NCI-H1417 treated with DMSO at 0.1 percent for 48 hours (cell line): ENCODE measurements around the gene NTS.

ENCODE experiments used
- DNase-seq: peaks from one replicate; lab custom pipeline; 2025; lab: John Stamatoyannopoulos, UW

The NTS gene

GRCh38 chr12:85874031-85874461, at the start of gene NTS:
Gene NTS, plus strand, starts transcription at chr12:85874295. Its CDS starts 109 bp downstream, at chr12:85874404.
- DNase-seq, result no peak

DNA sequence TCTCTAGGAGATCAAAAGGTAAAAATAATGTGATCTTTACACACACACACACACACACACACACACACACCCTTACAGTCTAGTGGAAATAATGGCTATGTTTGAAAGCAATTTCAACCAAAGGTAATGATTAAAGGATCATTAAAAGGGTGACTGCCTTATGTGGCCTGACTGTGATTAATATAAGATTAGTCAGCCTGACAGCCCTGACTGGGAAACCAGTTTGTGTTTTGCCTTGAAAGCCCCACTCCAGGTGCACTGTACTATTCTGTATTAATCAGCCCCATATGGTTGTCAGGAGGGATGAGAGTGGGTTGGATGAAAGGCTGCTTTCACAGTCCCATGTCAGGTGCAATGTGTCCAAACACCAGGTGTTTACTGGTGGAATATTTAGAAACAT, 48.3 kb upstream of the NTS start:
- DNase-seq, result peak; percentile 94

DNA sequence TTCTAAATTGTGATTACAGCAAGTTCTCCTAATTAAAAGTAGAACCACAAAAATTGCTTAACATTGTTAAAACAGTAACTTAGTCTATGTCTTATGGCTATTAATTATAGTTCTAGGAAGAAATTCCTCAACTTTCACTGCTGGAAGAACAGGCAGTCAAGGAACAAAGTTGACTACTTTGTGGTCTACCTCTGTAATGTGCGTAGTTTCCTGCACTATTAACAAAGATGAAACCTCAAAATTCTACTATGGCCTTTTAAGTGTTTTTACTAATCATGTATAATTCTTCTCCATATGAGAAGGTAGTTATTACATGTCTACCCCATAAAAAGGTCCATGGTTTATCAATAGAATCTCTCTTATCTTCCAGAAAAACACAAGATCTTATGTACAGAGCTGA, 45.5 kb upstream of the NTS start:
- no peak for DNase-seq

DNA sequence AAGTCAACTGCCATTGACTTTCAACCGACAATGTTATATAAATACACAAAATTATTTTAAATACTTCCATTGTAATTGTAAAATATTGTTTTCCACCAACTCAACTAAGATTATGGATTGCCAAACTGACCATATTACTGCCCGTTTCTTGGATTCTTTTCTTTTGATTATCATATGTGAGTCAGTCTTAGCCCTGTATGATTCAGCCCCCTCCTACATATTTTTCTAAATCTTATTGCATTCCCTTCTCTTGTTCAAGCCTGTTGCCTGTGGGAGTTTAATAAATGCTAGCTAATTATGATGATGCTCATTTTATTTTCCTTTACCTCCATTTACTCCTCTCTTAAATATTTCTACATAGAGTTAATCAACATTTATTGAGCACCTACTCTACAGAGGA, 44.7 kb upstream of the NTS start:
- DNase-seq, result no peak

GRCh38 chr12:85831327-85831990, 42.6 kb upstream of the NTS start:
- DNase-seq, result no peak

DNA sequence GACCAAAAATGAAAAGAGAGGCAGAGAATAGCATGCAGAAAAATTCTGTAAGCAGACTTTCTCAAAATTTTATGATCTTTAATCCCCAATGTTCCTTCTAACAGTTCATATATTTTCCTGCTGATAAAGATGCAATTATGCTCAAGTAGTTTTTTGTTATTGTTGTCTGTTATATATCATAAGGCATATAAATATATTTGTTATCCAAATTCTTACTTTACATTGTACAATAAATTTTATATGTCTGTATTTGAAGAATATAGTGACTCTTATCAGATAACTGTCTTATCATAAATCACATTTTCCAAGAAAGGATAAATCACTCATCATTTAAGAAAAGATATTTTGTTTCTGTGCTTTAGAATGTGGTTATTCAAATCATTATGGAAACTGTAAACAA, 40.5 kb upstream of the NTS start:
- no peak for DNase-seq

DNA sequence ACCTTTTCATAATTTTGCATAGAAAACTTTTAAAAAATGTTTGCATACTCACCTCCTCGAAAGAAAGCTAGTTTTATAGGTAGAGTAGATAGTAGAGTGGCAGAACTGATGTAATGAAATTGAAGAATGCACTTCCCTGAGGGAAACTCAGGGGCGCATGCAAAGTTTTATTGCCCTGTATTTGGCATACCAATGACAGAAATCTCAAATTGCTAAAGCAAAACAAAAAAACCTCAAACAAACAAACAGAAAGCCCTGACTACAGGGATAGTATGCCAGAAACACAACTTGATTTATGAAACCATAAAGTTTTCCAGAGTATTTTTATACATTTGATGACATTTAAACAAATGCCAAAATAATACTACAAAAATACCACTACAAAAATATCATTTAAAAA, 39.7 kb upstream of the NTS start:
- no peak for DNase-seq

- DNase-seq, result no peak
Measured at GRCh38 chr12:85835426-85836196, 38.5 kb upstream of the NTS start.

DNA sequence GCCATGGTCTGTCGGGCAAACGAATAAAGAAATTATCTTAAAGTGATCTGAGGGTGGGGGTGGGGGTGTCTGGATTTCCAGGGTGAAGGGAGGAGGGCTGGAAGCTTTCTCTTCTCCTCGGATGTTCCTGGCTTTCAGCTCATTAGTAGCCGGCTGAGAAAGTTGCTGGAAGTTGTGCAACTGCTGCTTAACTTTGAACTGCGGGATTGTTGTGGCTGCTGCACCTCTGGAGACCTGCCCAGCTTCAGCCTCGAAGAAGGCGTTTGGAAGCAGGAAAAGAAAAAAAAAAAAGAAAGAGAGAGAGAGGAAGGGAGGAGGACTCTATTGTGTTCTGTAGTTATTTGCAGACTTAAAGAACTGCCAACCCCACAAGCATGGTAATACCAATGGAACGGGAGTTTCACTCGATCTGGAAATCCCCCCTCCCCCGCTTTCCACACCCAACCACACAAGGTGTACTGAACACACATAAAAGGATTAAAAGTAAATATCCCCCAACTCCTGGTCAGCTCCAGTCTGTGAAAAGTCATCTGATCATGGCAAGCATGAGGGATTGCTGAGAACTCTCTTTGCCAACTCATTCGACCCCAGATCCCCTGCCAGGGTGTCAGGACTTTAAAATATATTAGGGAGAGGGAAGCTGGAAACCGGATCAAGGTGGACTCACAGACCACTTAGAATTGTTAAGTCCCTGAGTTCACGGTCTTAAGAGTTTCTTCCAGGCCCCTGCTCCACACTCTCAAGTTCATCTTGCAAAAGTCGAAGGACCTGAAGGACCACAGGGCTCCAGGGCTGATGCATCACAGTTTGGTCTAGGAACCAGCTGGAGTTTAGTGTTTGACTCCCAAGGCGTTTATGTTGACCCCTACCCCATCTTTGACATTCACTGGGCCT, 37.7 kb upstream of the NTS start, which contains the start of gene RASSF9:
RASSF9 (minus strand) TSS at position 213 of the 894 bp plus-strand sequence; CDS start at position 5, 208 bp downstream.
- DNase-seq, result no peak

DNA sequence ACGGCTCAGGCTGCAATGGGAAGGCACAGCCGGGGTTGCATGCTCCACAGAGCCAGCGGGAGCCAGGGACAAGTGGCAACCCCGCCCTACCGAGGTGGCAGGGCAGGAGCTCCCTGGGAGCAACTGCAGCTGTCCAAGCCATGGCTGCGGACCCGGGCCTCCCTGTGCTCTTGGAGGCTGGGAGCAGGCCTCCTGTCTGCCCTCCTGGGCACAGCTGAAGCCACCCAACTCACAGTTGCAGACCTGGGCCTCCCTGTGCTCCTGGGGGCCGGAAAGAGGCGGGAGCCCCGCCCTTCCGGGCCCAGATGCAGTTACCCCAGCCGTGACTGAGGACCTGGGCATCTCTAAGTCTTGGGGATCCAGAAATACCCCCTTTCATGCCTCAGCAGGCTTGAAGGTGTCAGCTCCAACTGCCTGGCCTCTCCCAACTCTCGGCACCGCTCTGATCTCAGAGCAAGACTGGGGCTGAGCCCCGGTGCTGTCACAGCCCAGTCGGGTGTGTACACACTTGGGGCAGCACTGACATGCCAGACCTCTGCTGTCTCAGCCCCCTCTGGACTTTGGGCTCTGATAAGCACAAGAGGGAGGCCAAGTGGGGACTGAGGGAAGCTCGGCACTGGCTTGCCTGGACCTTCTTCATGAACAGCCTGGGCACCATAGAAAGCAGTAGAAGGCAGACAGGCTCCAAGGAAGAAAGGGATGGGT, 30.3 kb upstream of the NTS start:
- DNase-seq, result no peak

GRCh38 chr12:85849344-85849743, 24.8 kb upstream of the NTS start:
- no peak for DNase-seq

DNA sequence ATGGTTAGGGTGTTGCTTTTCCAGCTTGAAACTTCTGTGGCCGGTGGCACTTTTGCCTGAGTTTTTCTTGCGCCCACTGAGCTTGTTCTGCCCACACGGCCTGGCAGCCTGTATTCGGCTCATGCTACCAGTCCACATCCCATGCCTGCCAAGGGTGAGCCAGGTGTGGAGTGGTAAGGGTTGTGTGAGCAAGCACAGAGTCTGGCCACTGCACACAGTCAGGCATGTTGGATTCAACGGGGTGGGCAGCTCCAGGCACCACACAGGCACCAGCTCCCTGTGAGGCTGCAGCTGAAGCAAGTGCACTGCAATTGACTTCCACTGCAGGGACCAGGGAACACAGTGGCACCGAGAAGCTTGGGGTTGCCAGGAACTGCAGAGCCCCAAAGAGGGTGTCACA, 18.8 kb upstream of the NTS start:
- no peak for DNase-seq

GRCh38 chr12:85856966-85857365, 17.1 kb upstream of the NTS start:
- no peak for DNase-seq

- DNase-seq, result no peak
Measured at GRCh38 chr12:85865890-85866289, 8.2 kb upstream of the NTS start.

DNA sequence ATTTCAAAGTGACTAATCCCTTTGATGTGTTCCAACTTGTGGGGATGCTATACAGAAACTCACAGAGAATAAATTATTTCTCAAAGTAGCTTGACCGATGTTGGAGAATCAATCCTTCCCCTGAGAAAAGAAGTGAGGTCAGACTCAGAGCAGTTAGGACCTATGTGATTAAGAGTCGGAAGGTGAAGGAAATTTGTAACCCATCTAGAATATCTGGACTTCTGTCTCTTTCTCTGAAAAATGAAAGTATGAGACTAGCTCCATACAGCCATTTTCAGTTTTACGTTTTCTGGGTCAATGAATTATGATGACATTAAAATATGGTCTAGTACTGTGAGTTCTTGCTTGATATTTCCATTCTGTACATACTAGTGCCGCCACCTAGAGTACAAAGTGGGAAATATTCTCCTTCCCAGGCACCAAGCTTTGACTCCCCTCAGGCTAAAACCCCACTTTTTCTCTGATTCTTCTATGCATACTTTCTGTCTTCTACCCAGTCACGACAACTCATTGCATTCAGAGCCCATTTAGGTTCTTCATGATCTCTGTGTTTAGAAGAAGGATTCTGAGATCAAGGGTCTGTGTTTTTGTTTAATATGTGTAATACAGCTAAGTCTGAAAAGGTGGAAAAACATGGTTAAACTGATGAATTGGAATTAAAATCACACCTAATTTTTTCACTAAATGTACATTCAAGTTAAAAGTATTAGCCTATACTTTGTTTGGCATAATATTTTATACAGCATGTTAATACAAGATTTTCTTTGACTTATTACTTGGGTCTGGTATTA, 6.9 kb upstream of the NTS start:
- peak; percentile 17 for DNase-seq

GRCh38 chr12:85872497-85873091, 1.5 kb upstream of the NTS start:
- no peak for DNase-seq

- no peak for DNase-seq
Measured at GRCh38 chr12:85877459-85877858, 3.4 kb downstream of the NTS start.

DNA sequence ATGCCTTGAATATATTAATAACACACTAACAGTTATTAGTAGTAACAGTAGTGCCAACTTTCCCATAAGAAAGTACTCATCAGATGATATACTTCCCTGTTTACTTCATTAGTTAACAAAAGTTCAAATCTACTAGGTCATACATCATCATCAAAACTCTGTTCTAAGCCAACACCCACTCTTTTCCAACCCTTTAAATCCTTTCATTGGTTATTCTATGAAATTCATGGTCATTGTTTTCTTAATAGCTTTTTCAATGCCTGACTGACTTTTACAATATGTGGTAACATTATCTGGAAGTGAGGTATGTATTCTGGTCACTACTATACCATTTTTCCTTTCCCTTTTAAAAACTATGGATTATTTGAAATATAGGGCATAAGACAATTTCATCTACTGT, 9.7 kb downstream of the NTS start:
- no peak for DNase-seq

DNA sequence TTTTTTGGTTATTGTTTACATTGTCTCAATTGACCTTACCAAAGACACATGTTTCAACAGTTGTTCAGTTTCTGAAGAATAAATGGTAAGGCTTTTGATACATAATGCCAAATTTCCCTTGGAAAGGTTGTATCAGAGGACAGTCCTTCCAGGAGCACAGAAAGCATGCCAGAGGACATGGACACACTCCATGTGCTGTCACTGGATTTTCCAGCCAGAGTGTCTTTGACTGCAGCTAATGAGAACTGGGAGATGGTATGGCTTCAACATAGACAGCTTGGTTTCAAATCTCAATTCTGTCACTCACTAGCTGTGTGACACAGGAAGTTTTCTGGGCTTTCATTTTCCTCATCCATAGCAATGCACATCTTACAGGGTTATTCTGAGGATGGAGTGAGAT, 20.6 kb downstream of the NTS start:
- no peak for DNase-seq

DNA sequence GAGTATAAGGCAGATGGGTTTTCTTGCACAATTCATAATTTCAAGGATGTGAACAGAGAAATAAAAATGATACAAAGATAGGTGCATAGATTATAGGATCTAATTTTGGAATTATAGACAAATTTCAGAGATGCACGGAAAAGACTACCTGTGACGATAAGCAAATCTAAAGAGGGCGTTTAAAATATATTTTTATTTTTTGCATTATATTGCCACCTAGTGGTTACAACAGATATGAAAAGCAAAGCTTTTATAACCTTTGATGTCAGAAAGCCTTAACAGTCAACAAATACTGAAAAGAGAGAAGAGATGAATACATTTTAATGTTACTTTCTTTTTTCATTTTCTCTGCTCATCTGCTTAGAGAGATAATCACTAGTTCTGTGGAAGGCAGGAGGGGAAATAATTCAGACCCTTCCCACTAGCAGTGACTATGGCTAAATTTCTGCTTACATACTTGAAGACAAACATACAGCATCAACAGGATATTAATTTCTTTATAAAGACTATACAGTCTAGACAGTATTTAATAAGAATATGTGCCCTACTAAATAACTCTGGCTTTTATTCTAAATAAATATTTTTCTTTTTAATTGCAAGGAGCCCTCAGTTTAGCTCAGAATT, 46.3 kb downstream of the NTS start:
- DNase-seq, result peak; percentile 53
